Measurements from ENCODE around the gene TRMT112.

GRCh38 chr11:64353715-64354506, 36.6 kb upstream of the TRMT112 start:
- TF ChIP-seq CTCF (IDR thresholded peaks at IDR 0.05) (no peak), POLR2A (IDR thresholded peaks at IDR 0.05) (no peak)
